GM04504 (cell line): ENCODE measurements around the gene IZUMO4.

Experiments
- DNase-seq: peaks from one replicate; pipeline ENCODE4 v3.0.0-alpha.2; 2012; ENCODE audit warnings: low read depth

Gene IZUMO4

GRCh38 chr19:2059422-2060201 is 37.1 kb upstream of the IZUMO4 start:
- peak; percentile 85 for DNase-seq

- DNase-seq = peak; percentile 49
Measured at GRCh38 chr19:2060884-2061494, 35.7 kb upstream of the IZUMO4 start.

- peak; percentile 94 for DNase-seq
Measured at GRCh38 chr19:2061495-2062388, 35.0 kb upstream of the IZUMO4 start.

GRCh38 chr19:2062389-2062729 is 34.4 kb upstream of the IZUMO4 start:
- DNase-seq = no peak

GRCh38 chr19:2062770-2063169 is 33.9 kb upstream of the IZUMO4 start:
- DNase-seq = no peak

GRCh38 chr19:2063824-2064223 is 32.9 kb upstream of the IZUMO4 start:
- DNase-seq = no peak

GRCh38 chr19:2064395-2064787 is 32.3 kb upstream of the IZUMO4 start:
- no peak for DNase-seq

- no peak for DNase-seq
Measured at GRCh38 chr19:2064788-2065524, 31.8 kb upstream of the IZUMO4 start.

GRCh38 chr19:2070436-2070827 is 26.3 kb upstream of the IZUMO4 start:
- no peak for DNase-seq

GRCh38 chr19:2070986-2071673 is 25.6 kb upstream of the IZUMO4 start:
- no peak for DNase-seq

GRCh38 chr19:2072757-2073551 is 23.8 kb upstream of the IZUMO4 start:
- DNase-seq = no peak

- DNase-seq = no peak
Measured at GRCh38 chr19:2076526-2076944, 20.2 kb upstream of the IZUMO4 start.

- DNase-seq = no peak
Measured at GRCh38 chr19:2077398-2077797, 19.3 kb upstream of the IZUMO4 start.

GRCh38 chr19:2077833-2078619 is 18.7 kb upstream of the IZUMO4 start:
- DNase-seq = no peak

- no peak for DNase-seq
Measured at GRCh38 chr19:2079076-2079864, 17.4 kb upstream of the IZUMO4 start.

- DNase-seq = no peak
Measured at GRCh38 chr19:2079865-2080301, 16.8 kb upstream of the IZUMO4 start.

GRCh38 chr19:2080336-2080988 is 16.3 kb upstream of the IZUMO4 start:
- DNase-seq = no peak
